ENCODE measurements around the gene NOXO1.
"Not testable (repeated sequence)": the region's sequence is repeated elsewhere in the genome, so short reads cannot be mapped to it uniquely, and the experiment has no call there.

NOXO1 gene

GRCh38 chr16:1962161-1963153 lies 18.8 kb downstream of the NOXO1 start:
- DNase-seq (ENCODE audit: low read depth, low spot score) = not testable (repeated sequence)

GRCh38 chr16:1961651-1962067 lies 19.6 kb downstream of the NOXO1 start:
- DNase-seq (ENCODE audit: low read depth, low spot score) = no peak

- no peak for DNase-seq (ENCODE audit: low read depth, low spot score)
Observed at GRCh38 chr16:1960665-1961630, 20.3 kb downstream of the NOXO1 start.

- DNase-seq (ENCODE audit: low read depth, low spot score) = no peak
Observed at GRCh38 chr16:1959269-1960039, 21.8 kb downstream of the NOXO1 start, which contains the start of gene NDUFB10. NDUFB10 (plus strand) TSS chr16:1959538; CDS start chr16:1959625, 87 bp downstream.

- DNase-seq (ENCODE audit: low read depth, low spot score) = no peak
Observed at GRCh38 chr16:1958715-1959268, 22.5 kb downstream of the NOXO1 start.

- DNase-seq (ENCODE audit: low read depth, low spot score) = not testable (repeated sequence)
Observed at GRCh38 chr16:1958143-1958491, 23.2 kb downstream of the NOXO1 start.

GRCh38 chr16:1957434-1958142 lies 23.7 kb downstream of the NOXO1 start:
- DNase-seq (ENCODE audit: low read depth, low spot score) = not testable (repeated sequence)

GRCh38 chr16:1953734-1954133 lies 27.5 kb downstream of the NOXO1 start:
- no peak for DNase-seq (ENCODE audit: low read depth, low spot score)

GRCh38 chr16:1950559-1950958 lies 30.7 kb downstream of the NOXO1 start:
- no peak for DNase-seq (ENCODE audit: low read depth, low spot score)

GRCh38 chr16:1950047-1950446 lies 31.2 kb downstream of the NOXO1 start:
- no peak for DNase-seq (ENCODE audit: low read depth, low spot score)

- no peak for DNase-seq (ENCODE audit: low read depth, low spot score)
Observed at GRCh38 chr16:1949507-1949906, 31.8 kb downstream of the NOXO1 start.

- no peak for DNase-seq (ENCODE audit: low read depth, low spot score)
Observed at GRCh38 chr16:1947369-1947670, 33.9 kb downstream of the NOXO1 start.

GRCh38 chr16:1946495-1947368 lies 34.5 kb downstream of the NOXO1 start:
- DNase-seq (ENCODE audit: low read depth, low spot score) = no peak

- DNase-seq (ENCODE audit: low read depth, low spot score) = no peak
Observed at GRCh38 chr16:1945559-1946391, 35.5 kb downstream of the NOXO1 start.

GRCh38 chr16:1944612-1945199 lies 36.6 kb downstream of the NOXO1 start:
- DNase-seq (ENCODE audit: low read depth, low spot score) = no peak

- DNase-seq (ENCODE audit: low read depth, low spot score) = peak; percentile 96
Observed at GRCh38 chr16:1942810-1943726, 38.2 kb downstream of the NOXO1 start, which contains the start of gene MSRB1. MSRB1 (minus strand) TSS chr16:1943199; CDS start chr16:1943156, 43 bp downstream.
